Muscle layer of colon (tissue), 2 donors: ENCODE measurements around the gene ZNG1C.
"Not testable (repeated sequence)": the region's sequence is repeated elsewhere in the genome, so short reads cannot be mapped to it uniquely, and the experiment has no call there.

Source experiments
- H3K27ac ChIP-seq: one replicate; pipeline ENCODE4 v1.7.0; 2013; ENCODE audit warnings: low read depth, mild to moderate bottlenecking, low read length, moderate library complexity
- H3K27me3 ChIP-seq, 2 donors: one replicate each; pipeline ENCODE4 v1.7.0; 2013; ENCODE audit warnings: low read length in 2 of 2, mild to moderate bottlenecking in 2 of 2; ENCODE audit not compliant: insufficient read depth in 2 of 2, control insufficient read depth in 1 of 2
- H3K36me3 ChIP-seq: one replicate; pipeline ENCODE4 v1.7.0; 2013; ENCODE audit warnings: mild to moderate bottlenecking, low read length; ENCODE audit not compliant: insufficient read depth
- H3K4me1 ChIP-seq: one replicate; pipeline ENCODE4 v1.7.0; 2013; ENCODE audit warnings: mild to moderate bottlenecking, low read length; ENCODE audit not compliant: insufficient read depth
- H3K4me3 ChIP-seq, 2 donors: one replicate each; pipeline ENCODE4 v1.7.0; 2013; ENCODE audit warnings: low read length in 2 of 2, low read depth in 1 of 2, mild to moderate bottlenecking in 1 of 2, moderate library complexity in 1 of 2
- H3K9ac ChIP-seq: one replicate; pipeline ENCODE4 v1.7.0; 2013; ENCODE audit warnings: low read length
- H3K9me3 ChIP-seq: one replicate; pipeline ENCODE4 v1.7.0; 2013; ENCODE audit warnings: mild to moderate bottlenecking, low read length
- donor health status: abdominal sarcoma.
- donor health status: Adenocarcinoma of cecum.

ZNG1C gene

GRCh38 chr9:68318209-68318608, 76.4 kb downstream of the ZNG1C start:
- H3K9ac ChIP-seq, H3K36me3 ChIP-seq, H3K4me3 ChIP-seq, H3K4me1 ChIP-seq, H3K27ac ChIP-seq, H3K9me3 ChIP-seq, H3K27me3 ChIP-seq: not testable (repeated sequence)

- not testable (repeated sequence) for H3K9me3 ChIP-seq, H3K36me3 ChIP-seq, H3K4me3 ChIP-seq, H3K4me1 ChIP-seq, H3K27me3 ChIP-seq, H3K9ac ChIP-seq, H3K27ac ChIP-seq
These were observed 82.0 kb downstream of the ZNG1C start for GRCh38 chr9:68323749-68324148.

GRCh38 chr9:68324518-68324917, 82.7 kb downstream of the ZNG1C start:
- not testable (repeated sequence) for H3K9me3 ChIP-seq, H3K27ac ChIP-seq, H3K9ac ChIP-seq, H3K36me3 ChIP-seq, H3K4me1 ChIP-seq, H3K4me3 ChIP-seq, H3K27me3 ChIP-seq

- not testable (repeated sequence) for H3K4me1 ChIP-seq, H3K9ac ChIP-seq, H3K27me3 ChIP-seq, H3K36me3 ChIP-seq, H3K27ac ChIP-seq, H3K4me3 ChIP-seq, H3K9me3 ChIP-seq
These were observed 87.3 kb downstream of the ZNG1C start for GRCh38 chr9:68329106-68329505.

- not testable (repeated sequence) for H3K36me3 ChIP-seq, H3K27me3 ChIP-seq, H3K4me3 ChIP-seq, H3K9me3 ChIP-seq, H3K4me1 ChIP-seq, H3K9ac ChIP-seq, H3K27ac ChIP-seq
These were observed 88.9 kb downstream of the ZNG1C start for GRCh38 chr9:68330531-68331173.

GRCh38 chr9:68332122-68332521, 90.3 kb downstream of the ZNG1C start:
- not testable (repeated sequence) for H3K4me3 ChIP-seq, H3K9ac ChIP-seq, H3K9me3 ChIP-seq, H3K27ac ChIP-seq, H3K36me3 ChIP-seq, H3K27me3 ChIP-seq, H3K4me1 ChIP-seq

GRCh38 chr9:68335935-68336334, 94.2 kb downstream of the ZNG1C start:
- not testable (repeated sequence) for H3K9me3 ChIP-seq, H3K9ac ChIP-seq, H3K27ac ChIP-seq, H3K36me3 ChIP-seq, H3K27me3 ChIP-seq, H3K4me1 ChIP-seq, H3K4me3 ChIP-seq

GRCh38 chr9:68336639-68337339, 95.0 kb downstream of the ZNG1C start:
- not testable (repeated sequence) for H3K27ac ChIP-seq, H3K4me1 ChIP-seq, H3K4me3 ChIP-seq, H3K9me3 ChIP-seq, H3K27me3 ChIP-seq, H3K36me3 ChIP-seq, H3K9ac ChIP-seq

- H3K4me3 ChIP-seq, result not testable (repeated sequence)
These were observed 96.2 kb downstream of the ZNG1C start for GRCh38 chr9:68338000-68338399.

GRCh38 chr9:68342265-68343025, 100.7 kb downstream of the ZNG1C start:
- H3K9me3 ChIP-seq, H3K27me3 ChIP-seq: not testable (repeated sequence)

More at GRCh38 chr9:68338000-68338399, 96.2 kb downstream of the ZNG1C start:
- H3K27ac ChIP-seq, H3K9me3 ChIP-seq, H3K9ac ChIP-seq, H3K4me1 ChIP-seq, H3K36me3 ChIP-seq, H3K27me3 ChIP-seq: not testable (repeated sequence)

GRCh38 chr9:68343242-68343641, 101.5 kb downstream of the ZNG1C start:
- H3K4me1 ChIP-seq, H3K9ac ChIP-seq, H3K9me3 ChIP-seq, H3K36me3 ChIP-seq, H3K27ac ChIP-seq, H3K27me3 ChIP-seq, H3K4me3 ChIP-seq: not testable (repeated sequence)

More at GRCh38 chr9:68342265-68343025, 100.7 kb downstream of the ZNG1C start:
- not testable (repeated sequence) for H3K36me3 ChIP-seq, H3K9ac ChIP-seq, H3K27ac ChIP-seq, H3K4me3 ChIP-seq, H3K4me1 ChIP-seq

- H3K9ac ChIP-seq, H3K9me3 ChIP-seq, H3K27ac ChIP-seq, H3K4me1 ChIP-seq, H3K4me3 ChIP-seq, H3K36me3 ChIP-seq, H3K27me3 ChIP-seq: not testable (repeated sequence)
These were observed 102.2 kb downstream of the ZNG1C start for GRCh38 chr9:68343992-68344391.
